Calu3 (cell line): ENCODE data around the gene ZDHHC11. TPM values are rescaled to one million over a fixed set of nuclear protein-coding genes. Genes with fewer than 3 reads are reported as not detected.
"Not testable (repeated sequence)": the region's sequence is repeated elsewhere in the genome, so short reads cannot be mapped to it uniquely, and the experiment has no call there.

Experiments used
- BruUV-seq: library from RNA; stranded (reverse); fragments of 400-500 nt; replicated peaks from 2 replicates; lab custom pipeline; 2021; lab: Mats Ljungman, UMichigan
- CTCF ChIA-PET: fragments of 300-600 bp; sonication (Branson Sonifier 250); formaldehyde crosslinking; loops from one replicate; lab custom pipeline; 2022; ENCODE audit warnings: antibody characterized with exemption; lab: Charles Lee
- DNase-seq: peaks from one replicate; pipeline ENCODE4 v3.0.0; 2022
- H3K27ac Mint-ChIP-seq: one replicate; pipeline ENCODE4 v1.8.0; 2022; ENCODE audit warnings: mixed read lengths; ENCODE audit not compliant: unreplicated experiment
- H3K27me3 Mint-ChIP-seq: one replicate; pipeline ENCODE4 v1.8.0; 2022; ENCODE audit warnings: mixed read lengths; ENCODE audit not compliant: unreplicated experiment
- H3K36me3 Mint-ChIP-seq: one replicate; pipeline ENCODE4 v1.8.0; 2022; ENCODE audit warnings: mild to moderate bottlenecking, moderate library complexity, mixed read lengths; ENCODE audit not compliant: insufficient read depth, unreplicated experiment
- H3K4me1 Mint-ChIP-seq: one replicate; pipeline ENCODE4 v1.8.0; 2022; ENCODE audit warnings: mild to moderate bottlenecking, low read depth, mixed read lengths; ENCODE audit not compliant: unreplicated experiment
- H3K4me3 Mint-ChIP-seq: one replicate; pipeline ENCODE4 v1.8.0; 2022; ENCODE audit warnings: mild to moderate bottlenecking, low read depth, moderate library complexity, mixed read lengths; ENCODE audit not compliant: unreplicated experiment
- H3K9me3 Mint-ChIP-seq: one replicate; pipeline ENCODE4 v1.8.0; 2022; ENCODE audit warnings: low read depth, mixed read lengths; ENCODE audit not compliant: unreplicated experiment
- intact Hi-C: fragments of 100-400 bp; cut with micrococcal nuclease; formaldehyde crosslinking; loops from one replicate; pipeline ENCODE4 v1.10.0; 2022; ENCODE audit not compliant: unreplicated experiment
- total RNA-seq: library from RNA; stranded (reverse); gene quantifications from 2 replicates; pipeline ENCODE4 v1.2.3, GENCODE V29; 2022

The ZDHHC11 gene
- total RNA-seq, 1 experiment from 2014 or later = 60.8 TPM

DNA sequence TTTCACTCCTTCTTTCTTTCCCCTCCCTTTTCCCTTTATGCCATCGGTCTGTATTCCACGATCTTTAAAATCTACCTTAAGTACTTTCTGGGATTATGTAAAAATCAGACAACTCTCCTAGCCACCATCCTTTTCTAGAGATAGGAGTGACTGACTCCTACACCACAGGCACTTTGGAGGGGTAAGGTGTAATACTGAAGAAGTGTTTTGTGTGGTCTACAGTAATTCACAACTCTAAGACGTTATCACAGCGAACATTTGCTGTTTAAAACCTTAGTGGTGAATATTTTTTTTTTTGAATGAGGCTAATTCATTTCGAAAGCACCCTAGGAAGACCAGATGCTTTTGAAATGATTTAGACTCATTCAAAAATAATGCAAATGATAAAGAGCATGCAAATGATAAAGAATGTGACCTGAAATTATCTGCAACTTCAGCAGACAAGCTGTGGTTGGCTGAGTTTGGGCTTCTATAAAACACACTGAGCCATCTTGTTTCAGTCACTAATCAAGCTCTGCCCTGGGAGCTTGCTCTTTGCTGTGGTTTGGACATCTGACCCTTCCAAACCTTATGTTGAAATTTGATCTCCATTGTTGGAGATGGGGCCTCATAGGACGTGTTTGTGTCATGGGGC lies 52.2 kb downstream of the ZDHHC11 start:
- intact Hi-C loops = loop anchor here (5.0 kb wide), 1 partner anchor 86 kb away; no protein-coding TSS in a partner anchor
- H3K27ac Mint-ChIP-seq, H3K27me3 Mint-ChIP-seq, H3K4me3 Mint-ChIP-seq, H3K36me3 Mint-ChIP-seq, BruUV-seq, H3K9me3 Mint-ChIP-seq, CTCF ChIA-PET, H3K4me1 Mint-ChIP-seq, DNase-seq: not testable (repeated sequence)

DNA sequence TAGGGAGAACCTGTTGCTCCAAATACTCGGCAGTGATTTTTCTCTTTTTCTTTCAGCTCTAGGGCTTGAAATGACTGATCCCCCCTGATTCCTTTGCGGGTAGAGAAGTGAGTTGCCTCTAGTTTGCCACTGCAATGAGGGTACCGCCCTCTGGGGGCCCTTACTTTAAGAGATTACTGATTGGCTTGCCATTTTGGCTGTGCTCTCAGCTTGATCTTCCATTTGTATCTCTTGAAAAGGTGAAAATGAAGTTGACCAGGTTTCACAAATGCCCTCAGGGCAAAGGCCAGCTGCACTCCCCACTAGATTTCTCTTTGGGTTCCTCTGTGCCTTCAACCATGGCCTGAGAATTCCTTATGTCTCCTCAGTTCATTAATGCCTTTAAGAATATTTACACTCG lies 52.8 kb downstream of the ZDHHC11 start:
- H3K4me1 Mint-ChIP-seq, H3K36me3 Mint-ChIP-seq, H3K27ac Mint-ChIP-seq, H3K9me3 Mint-ChIP-seq, H3K27me3 Mint-ChIP-seq, BruUV-seq, CTCF ChIA-PET, H3K4me3 Mint-ChIP-seq, DNase-seq: not testable (repeated sequence)
- intact Hi-C loops = loop anchor here (5.0 kb wide), 1 partner anchor 86 kb away; no protein-coding TSS in a partner anchor

DNA sequence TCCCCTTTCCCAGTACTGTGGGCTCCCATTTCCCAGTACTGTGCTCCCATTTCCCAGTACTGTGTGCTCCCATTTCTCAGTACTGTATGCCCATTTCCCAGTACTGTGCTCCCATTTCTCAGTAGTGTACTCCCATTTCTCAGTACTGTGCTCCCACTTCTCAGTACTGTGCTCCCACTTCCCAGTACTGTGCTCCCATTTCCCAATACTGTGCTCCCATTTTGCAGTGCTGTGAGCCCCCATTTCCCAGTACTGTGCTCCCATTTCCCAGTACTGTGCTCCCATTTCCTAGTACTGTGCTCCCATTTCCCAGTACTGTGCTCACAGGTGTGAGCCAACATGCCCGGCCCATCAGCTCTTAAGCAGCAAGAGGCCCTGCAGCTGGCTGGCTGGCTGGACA lies 54.9 kb downstream of the ZDHHC11 start:
- DNase-seq, BruUV-seq, H3K36me3 Mint-ChIP-seq, H3K4me3 Mint-ChIP-seq, CTCF ChIA-PET, H3K4me1 Mint-ChIP-seq, H3K27ac Mint-ChIP-seq: not testable (repeated sequence)
- intact Hi-C loops = loop anchor here (5.0 kb wide), 1 partner anchor 84 kb away; no protein-coding TSS in a partner anchor
- H3K27me3 Mint-ChIP-seq = peaks cover 13% of the 10 kb centered on the region
- peaks cover 12% of the 10 kb centered on the region for H3K9me3 Mint-ChIP-seq

DNA sequence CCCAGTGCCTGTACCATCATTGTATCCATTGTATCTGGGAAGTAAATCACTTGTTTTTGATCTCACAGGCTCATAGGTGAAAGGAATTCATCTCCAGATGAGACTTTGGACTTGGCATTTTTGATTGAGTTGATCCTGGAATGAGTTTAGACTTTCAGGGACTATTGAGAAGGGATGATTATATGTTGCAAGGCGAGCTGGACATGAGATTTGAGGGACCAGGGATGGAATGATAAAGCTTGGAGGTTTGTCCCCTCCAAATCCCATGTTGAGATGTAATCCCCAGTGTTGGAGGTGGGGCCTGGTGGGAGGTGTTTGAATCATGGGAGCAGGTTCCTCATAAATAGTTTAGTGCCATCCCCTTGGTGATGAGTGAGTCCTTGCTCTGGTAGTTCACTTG lies 55.8 kb downstream of the ZDHHC11 start:
- H3K36me3 Mint-ChIP-seq, H3K27ac Mint-ChIP-seq, DNase-seq, BruUV-seq, CTCF ChIA-PET, H3K4me3 Mint-ChIP-seq, H3K4me1 Mint-ChIP-seq: not testable (repeated sequence)
- peaks cover 13% of the 10 kb centered on the region for H3K27me3 Mint-ChIP-seq
- peaks cover 18% of the 10 kb centered on the region for H3K9me3 Mint-ChIP-seq
- intact Hi-C loops = loop anchor here (5.0 kb wide), 2 partner anchors 83 to 98 kb away; no protein-coding TSS in a partner anchor

DNA sequence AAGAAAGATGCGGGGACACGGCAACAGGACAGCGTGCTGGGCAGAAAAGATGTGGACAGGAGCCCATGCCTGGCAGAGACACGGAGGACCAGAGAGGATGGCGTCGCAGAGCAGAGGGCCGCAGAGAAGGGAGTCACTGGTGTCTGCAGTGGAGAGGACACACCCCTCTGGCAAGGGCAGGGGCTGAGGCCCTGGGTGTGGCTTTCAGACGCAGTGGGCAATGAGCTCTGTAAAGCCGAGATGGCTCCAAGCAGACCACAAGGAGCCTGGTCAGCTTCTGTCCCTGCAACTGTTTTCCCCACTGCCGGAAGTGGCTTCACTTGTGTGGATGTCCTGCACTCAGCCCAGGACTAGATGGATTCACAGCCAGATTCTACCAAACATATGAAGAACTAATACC lies 62.1 kb downstream of the ZDHHC11 start:
- H3K27me3 Mint-ChIP-seq = peaks cover 13% of the 10 kb centered on the region
- intact Hi-C loops, H3K27ac Mint-ChIP-seq, H3K4me1 Mint-ChIP-seq, H3K4me3 Mint-ChIP-seq, DNase-seq, BruUV-seq, H3K36me3 Mint-ChIP-seq, CTCF ChIA-PET: not testable (repeated sequence)
- H3K9me3 Mint-ChIP-seq = peaks cover 26% of the 10 kb centered on the region

DNA sequence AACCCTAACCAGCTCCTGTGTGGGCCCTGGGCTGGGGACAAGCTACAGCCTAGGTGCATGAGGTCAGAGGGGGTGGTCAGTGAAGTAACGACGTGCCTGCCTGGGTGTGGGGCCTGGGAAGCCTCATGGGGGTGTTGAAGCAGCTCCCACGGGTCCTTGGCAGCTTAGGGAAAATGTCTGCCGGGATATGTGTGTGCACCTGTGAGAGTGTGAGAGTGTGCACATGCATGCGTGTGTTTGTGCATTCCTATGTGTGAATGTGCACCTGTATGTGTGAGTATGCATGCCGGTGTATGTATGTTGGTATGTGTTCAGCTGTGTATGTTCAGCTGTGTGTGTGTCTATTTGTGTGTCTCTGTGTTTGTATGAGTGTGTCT lies 62.9 kb downstream of the ZDHHC11 start:
- intact Hi-C loops, DNase-seq, H3K27ac Mint-ChIP-seq, H3K4me3 Mint-ChIP-seq, CTCF ChIA-PET, H3K36me3 Mint-ChIP-seq, H3K4me1 Mint-ChIP-seq, BruUV-seq: not testable (repeated sequence)
- Mint-ChIP-seq H3K9me3 (peaks cover 21% of the 10 kb centered on the region), H3K27me3 (peaks cover 13% of the 10 kb centered on the region)

DNA sequence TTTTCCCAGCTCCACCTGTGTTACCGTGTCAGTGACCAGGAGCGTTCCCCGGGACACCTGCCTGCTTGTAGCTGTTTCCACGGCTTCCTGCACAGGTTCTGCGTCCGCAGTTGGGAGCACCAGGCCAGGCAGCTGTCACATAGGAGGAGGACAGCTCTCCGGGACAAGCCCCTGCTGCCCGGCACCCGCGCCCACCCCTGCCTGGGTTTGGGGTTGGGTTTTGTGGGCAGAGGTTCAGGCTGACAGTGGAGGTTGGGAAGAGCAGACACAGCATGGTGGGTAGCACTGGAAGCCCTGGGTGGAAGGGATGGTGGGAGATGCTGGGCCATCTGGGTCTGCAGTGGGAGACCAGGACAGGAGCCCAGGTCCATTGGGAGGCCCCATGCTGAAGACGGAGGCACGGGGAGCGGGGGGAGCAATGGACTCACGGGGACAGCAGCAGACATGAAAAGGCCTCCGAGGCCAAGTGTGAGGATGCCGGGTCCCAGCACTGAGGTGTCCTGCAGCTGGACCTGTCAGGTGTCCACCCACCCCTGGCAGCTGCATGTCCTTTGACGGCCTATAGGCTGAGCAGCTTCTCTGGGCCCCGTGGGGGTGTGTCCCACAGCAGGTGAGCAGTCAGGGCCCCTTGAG lies 63.4 kb downstream of the ZDHHC11 start:
- H3K36me3 Mint-ChIP-seq, DNase-seq, H3K27me3 Mint-ChIP-seq, CTCF ChIA-PET, H3K4me3 Mint-ChIP-seq, H3K4me1 Mint-ChIP-seq, H3K27ac Mint-ChIP-seq, intact Hi-C loops, BruUV-seq: not testable (repeated sequence)
- peaks cover 21% of the 10 kb centered on the region for H3K9me3 Mint-ChIP-seq

DNA sequence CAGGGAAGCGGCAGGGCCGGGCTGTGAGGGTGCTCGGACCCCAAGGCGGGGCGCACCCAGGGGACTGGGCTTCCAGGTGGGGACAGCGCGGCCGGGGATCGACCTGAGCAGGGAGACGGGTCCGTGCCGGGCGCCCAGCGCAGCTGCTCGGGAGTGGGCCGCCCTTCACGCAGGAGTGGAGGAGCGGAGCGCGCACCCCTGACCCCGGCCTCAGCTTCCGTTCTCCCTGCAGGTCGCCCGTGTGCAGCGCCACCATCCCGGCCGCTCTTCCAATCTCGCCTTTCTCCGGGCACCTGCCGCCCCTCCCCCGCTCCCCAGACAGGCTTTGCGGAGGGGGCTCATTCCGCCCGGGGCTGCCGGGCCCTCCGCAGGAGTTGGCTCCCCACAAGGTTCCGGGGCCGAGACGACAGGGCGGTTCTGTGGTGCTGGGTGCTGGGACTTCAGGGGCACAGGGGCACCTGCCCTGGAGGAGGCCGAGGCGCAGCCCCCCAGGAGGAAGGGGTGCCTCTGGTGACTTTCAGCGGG lies 65.5 kb downstream of the ZDHHC11 start:
- H3K27ac Mint-ChIP-seq, CTCF ChIA-PET, H3K27me3 Mint-ChIP-seq, H3K4me1 Mint-ChIP-seq, intact Hi-C loops, H3K36me3 Mint-ChIP-seq, BruUV-seq: not testable (repeated sequence)
- DNase-seq = peak; percentile 26
- peak overlapping the region; percentile 72 for H3K4me3 Mint-ChIP-seq
- peaks cover 12% of the 10 kb centered on the region for H3K9me3 Mint-ChIP-seq

DNA sequence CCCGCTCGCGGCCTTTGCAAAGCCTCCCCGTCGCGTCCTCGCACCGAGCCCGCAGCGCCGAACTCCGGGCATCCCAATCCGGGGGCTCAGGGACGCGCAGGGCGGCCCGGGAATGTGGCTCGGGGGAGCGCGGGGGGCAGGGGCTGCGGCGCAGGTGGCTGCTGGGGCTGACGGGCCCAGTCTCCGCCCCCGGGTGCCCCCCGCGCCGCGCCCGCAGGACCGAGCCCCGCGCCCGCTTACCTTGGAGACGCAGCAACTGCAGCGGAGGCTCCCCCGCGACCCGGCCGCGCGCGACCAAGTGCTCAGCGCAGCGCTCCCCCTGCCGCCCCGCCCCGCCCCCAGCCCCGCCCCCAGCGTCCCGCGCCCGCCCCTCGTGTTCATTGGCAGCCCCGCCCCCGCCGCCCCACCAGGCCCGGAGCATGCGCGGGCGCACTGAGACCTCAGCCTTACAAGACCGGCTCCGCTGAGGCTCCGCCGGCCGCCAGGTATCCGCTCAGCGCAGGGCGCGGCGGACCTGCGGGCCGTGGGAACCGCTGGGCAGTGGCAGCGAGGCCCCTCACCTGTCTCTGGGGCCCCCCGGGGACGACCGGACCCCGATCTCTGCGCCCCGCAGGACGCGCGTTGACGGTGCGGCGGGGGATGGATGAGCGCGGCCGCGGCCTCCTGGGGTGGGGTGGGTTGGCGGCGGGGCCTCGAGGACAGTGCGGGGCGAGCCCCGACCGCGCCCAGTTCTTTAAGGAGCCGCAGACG lies 66.2 kb downstream of the ZDHHC11 start, which contains the start of gene ZDHHC11B:
Gene ZDHHC11B, minus strand, starts transcription at position 302 of the 750 bp plus-strand sequence. CDS start 17,810 bp downstream, outside the sequence.
- H3K27ac Mint-ChIP-seq, CTCF ChIA-PET, H3K4me1 Mint-ChIP-seq, H3K36me3 Mint-ChIP-seq, intact Hi-C loops, BruUV-seq, H3K27me3 Mint-ChIP-seq, H3K9me3 Mint-ChIP-seq: not testable (repeated sequence)
- peak; percentile 93 for DNase-seq
- H3K4me3 Mint-ChIP-seq = peak within 1 kb of the TSS; percentile 72
